NCI-H1930 (cell line): ENCODE measurements around the gene GPC6.

Experiments used
- DNase-seq, 2 experiments: peaks; one replicate each; lab custom pipeline; 2025; lab: John Stamatoyannopoulos, UW

GPC6 gene

GRCh38 chr13:94119360-94119936, 892.8 kb downstream of the GPC6 start:
- no peak for DNase-seq

GRCh38 chr13:94120878-94121277, 894.3 kb downstream of the GPC6 start:
- DNase-seq, result no peak

- DNase-seq, result no peak
These were observed 895.1 kb downstream of the GPC6 start for GRCh38 chr13:94121686-94122085.

GRCh38 chr13:94122300-94122915, 895.8 kb downstream of the GPC6 start:
- DNase-seq, result no peak

GRCh38 chr13:94123557-94123956, 897.0 kb downstream of the GPC6 start:
- no peak for DNase-seq

- DNase-seq, result no peak
These were observed 901.8 kb downstream of the GPC6 start for GRCh38 chr13:94128430-94128829.

- DNase-seq, result no peak
These were observed 902.9 kb downstream of the GPC6 start for GRCh38 chr13:94129490-94129894.

- DNase-seq, result no peak
These were observed 912.2 kb downstream of the GPC6 start for GRCh38 chr13:94138831-94139230.

GRCh38 chr13:94139393-94139995, 912.9 kb downstream of the GPC6 start:
- no peak for DNase-seq

GRCh38 chr13:94140027-94140426, 913.4 kb downstream of the GPC6 start:
- no peak for DNase-seq

GRCh38 chr13:94140511-94140910, 913.9 kb downstream of the GPC6 start:
- DNase-seq, result no peak

GRCh38 chr13:94143624-94144350, 917.2 kb downstream of the GPC6 start:
- no peak for DNase-seq

GRCh38 chr13:94145966-94146365, 919.4 kb downstream of the GPC6 start:
- DNase-seq, result no peak

GRCh38 chr13:94153586-94153985, 927.0 kb downstream of the GPC6 start:
- DNase-seq, result no peak

- no peak for DNase-seq
These were observed 927.8 kb downstream of the GPC6 start for GRCh38 chr13:94154367-94154766.

- DNase-seq, result no peak
These were observed 931.2 kb downstream of the GPC6 start for GRCh38 chr13:94157705-94158218.

- DNase-seq, result no peak
These were observed 934.3 kb downstream of the GPC6 start for GRCh38 chr13:94160875-94161274.

- DNase-seq, result no peak
These were observed 935.7 kb downstream of the GPC6 start for GRCh38 chr13:94162289-94162688.

- DNase-seq, result no peak
These were observed 936.9 kb downstream of the GPC6 start for GRCh38 chr13:94163535-94163934.

- DNase-seq, result no peak
These were observed 942.3 kb downstream of the GPC6 start for GRCh38 chr13:94168783-94169453.

GRCh38 chr13:94169454-94170144, 943.0 kb downstream of the GPC6 start:
- DNase-seq, result no peak

- DNase-seq, result no peak
These were observed 943.6 kb downstream of the GPC6 start for GRCh38 chr13:94170145-94170571.
